HCT116 (cell line): Measurements from ENCODE around the gene LHFPL6. TPM values are rescaled to one million over a fixed set of nuclear protein-coding genes. Genes with fewer than 3 reads are reported as not detected.

Experiments
- ATAC-seq: fragments of 200-7000 bp; cut with Tn5 transposase; 2 replicates; pipeline ENCODE4 v1.9.1; 2020; ENCODE audit warnings: mild to moderate bottlenecking, moderate library complexity
- BruUV-seq: library from RNA; stranded (reverse); fragments of 400-500 nt; replicated peaks from 2 replicates; lab custom pipeline; 2021; lab: Mats Ljungman, UMichigan
- CTCF ChIA-PET: fragments of 300-600 bp; sonication (Branson Sonifier 250); formaldehyde crosslinking; loops from one replicate; lab custom pipeline; 2021; ENCODE audit warnings: antibody characterized with exemption; lab: Charles Lee
- POLR2A ChIA-PET: fragments of 300-600, 350-600 bp; sonication (Branson Sonifier 250); formaldehyde crosslinking; loops from one replicate; lab custom pipeline; 2021; ENCODE audit warnings: antibody characterized with exemption; lab: Charles Lee
- RAD21 ChIA-PET, 2 experiments: fragments of 300-600 bp; sonication (Branson Sonifier 250); formaldehyde crosslinking; loops; one replicate each; lab custom pipeline; 2023; ENCODE audit warnings: low total read pairs in 2 of 2; ENCODE audit not compliant: uncharacterized antibody in 2 of 2, unreplicated experiment in 2 of 2, low non-redundant PET in 1 of 2; lab: Charles Lee
- DNase-seq: peaks from one replicate; pipeline ENCODE4 v3.0.0-alpha.2; 2010; ENCODE audit warnings: low read depth, low spot score
- H2AFZ ChIP-seq: fragments of 200-600 bp; shearing (Covaris generic), sonication (generic); 2 replicates; pipeline ENCODE4 v1.6.1; 2017; ENCODE audit warnings: low read depth, mixed run types, mixed read lengths, antibody characterized with exemption, low read length; ENCODE audit not compliant: poor library complexity, severe bottlenecking
- H3K27ac ChIP-seq: 2 replicates; pipeline ENCODE4 v1.5.1; 2012; ENCODE audit warnings: low read depth, low read length
- H3K27me3 ChIP-seq: fragments of 200-600 bp; sonication (generic); 2 replicates; pipeline ENCODE4 v1.6.1; 2016; ENCODE audit warnings: mixed run types, low read length, mixed read lengths; ENCODE audit not compliant: insufficient read depth
- H3K36me3 ChIP-seq, 2 experiments: fragments of 200-500 bp in 1 of 2; fragments of 200-600 bp in 1 of 2; sonication (Bioruptor generic) in 1 of 2; sonication (generic) in 1 of 2; 2 replicates each; pipeline versions ENCODE4 v1.5.1 to v1.6.1; 2014 to 2016; ENCODE audit warnings: low read length in 2 of 2, inconsistent platforms in 1 of 2, mixed read lengths in 1 of 2, mixed run types in 1 of 2; ENCODE audit not compliant: insufficient read depth in 2 of 2, control insufficient read depth in 1 of 2
- H3K4me1 ChIP-seq, 2 experiments: fragments of 200-600 bp in 1 of 2; sonication (generic) in 1 of 2; 2 replicates each; pipeline versions ENCODE4 v1.5.1 to v1.6.1; 2012 to 2017; ENCODE audit warnings: low read length in 2 of 2, inconsistent platforms in 1 of 2, mild to moderate bottlenecking in 1 of 2, mixed read lengths in 1 of 2, mixed run types in 1 of 2, moderate library complexity in 1 of 2; ENCODE audit not compliant: insufficient read depth in 2 of 2, control insufficient read depth in 1 of 2
- H3K4me2 ChIP-seq: fragments of 200-600 bp; sonication (generic); 2 replicates; pipeline ENCODE4 v1.6.1; 2017; ENCODE audit warnings: mixed run types, low read length, mixed read lengths
- H3K4me3 ChIP-seq, 2 experiments: fragments of 200-600 bp in 1 of 2; sonication (generic) in 1 of 2; replicated peaks in 1 of 2; 2 replicates each; pipeline ENCODE4 v1.5.1; 2011 to 2016; ENCODE audit warnings: low read length in 2 of 2, control low read depth in 1 of 2, low read depth in 1 of 2, mild to moderate bottlenecking in 1 of 2, mixed read lengths in 1 of 2, mixed run types in 1 of 2
- H3K79me2 ChIP-seq: fragments of 200-600 bp; sonication (generic); 2 replicates; pipeline ENCODE4 v1.6.1; 2017; ENCODE audit warnings: mild to moderate bottlenecking, mixed run types, low read length, moderate library complexity, mixed read lengths; ENCODE audit not compliant: insufficient read depth
- H3K9ac ChIP-seq: fragments of 200-600 bp; sonication (generic); 2 replicates; pipeline ENCODE4 v1.6.1; 2016; ENCODE audit warnings: low read length, mixed read lengths
- H3K9me2 ChIP-seq: fragments of 200-600 bp; sonication (generic), shearing (Covaris generic); 2 replicates; pipeline ENCODE4 v1.6.1; 2017; ENCODE audit warnings: mixed run types, mild to moderate bottlenecking, moderate library complexity; ENCODE audit not compliant: insufficient read depth
- H3K9me3 ChIP-seq, 2 experiments: fragments of 200-500 bp in 1 of 2; fragments of 200-600 bp in 1 of 2; sonication (Bioruptor generic) in 1 of 2; sonication (generic) in 1 of 2; 2 replicates each; pipeline ENCODE4 v1.6.1; 2014 to 2017; ENCODE audit warnings: low read length in 2 of 2, mixed read lengths in 2 of 2, inconsistent platforms in 1 of 2, low read depth in 1 of 2, mild to moderate bottlenecking in 1 of 2, mixed run types in 1 of 2, moderate library complexity in 1 of 2; ENCODE audit not compliant: control insufficient read depth in 1 of 2, insufficient read depth in 1 of 2
- H4K20me1 ChIP-seq: fragments of 200-600 bp; sonication (generic), shearing (Covaris generic); 2 replicates; pipeline ENCODE4 v1.6.1; 2017; ENCODE audit warnings: mixed run types, mild to moderate bottlenecking, moderate library complexity; ENCODE audit not compliant: insufficient read depth
- ATF3 ChIP-seq: IDR thresholded peaks from 2 replicates; pipeline ENCODE4 v1.6.1; 2012
- CBX3 ChIP-seq: IDR thresholded peaks from 2 replicates; pipeline ENCODE4 v1.6.1; 2012; ENCODE audit warnings: low read depth
- CEBPB ChIP-seq: IDR thresholded peaks from 2 replicates; pipeline ENCODE4 v1.6.1; 2012; ENCODE audit warnings: low read depth
- CTCF ChIP-seq, 3 experiments: fragments of 200-600 bp in 1 of 3; sonication (generic) in 1 of 3; IDR thresholded peaks in 2 of 3; conservative IDR thresholded peaks in 1 of 3; 2 replicates each; pipeline ENCODE4 v1.5.1; 2012 to 2017; ENCODE audit warnings: low read depth in 2 of 3, low read length in 2 of 3, antibody characterized with exemption in 1 of 3, borderline replicate concordance in 1 of 3, control low read depth in 1 of 3, mild to moderate bottlenecking in 1 of 3, mixed read lengths in 1 of 3, mixed run types in 1 of 3, moderate library complexity in 1 of 3; ENCODE audit not compliant: insufficient read depth in 1 of 3
- EGR1 ChIP-seq: IDR thresholded peaks from 2 replicates; pipeline ENCODE4 v1.6.1; 2012; ENCODE audit warnings: low read depth
- ELF1 ChIP-seq: IDR thresholded peaks from 2 replicates; pipeline ENCODE4 v1.6.1; 2012; ENCODE audit warnings: low read depth, borderline replicate concordance
- EZH2phosphoT487 ChIP-seq: fragments of 200-600 bp; IDR thresholded peaks from 2 replicates; pipeline ENCODE4 v1.6.1; 2018; ENCODE audit warnings: antibody characterized with exemption, borderline replicate concordance
- MAX ChIP-seq: IDR thresholded peaks from 2 replicates; pipeline ENCODE4 v1.6.1; 2012
- POLR2A ChIP-seq: IDR thresholded peaks from 2 replicates; pipeline ENCODE4 v1.7.0; 2011; ENCODE audit warnings: borderline replicate concordance; ENCODE audit not compliant: insufficient read depth, insufficient read length; ENCODE audit errors: extremely low read depth
- RAD21 ChIP-seq: IDR thresholded peaks from 2 replicates; pipeline ENCODE4 v1.6.1; 2012; ENCODE audit warnings: low read depth, mild to moderate bottlenecking
- REST ChIP-seq: IDR thresholded peaks from 2 replicates; pipeline ENCODE4 v1.6.1; 2012; ENCODE audit warnings: low read depth
- SIN3A ChIP-seq: IDR thresholded peaks from 2 replicates; pipeline ENCODE4 v1.6.1; 2012; ENCODE audit warnings: low read depth
- SP1 ChIP-seq: IDR thresholded peaks from 2 replicates; pipeline ENCODE4 v1.6.1; 2012; ENCODE audit warnings: low read depth
- YY1 ChIP-seq: IDR thresholded peaks from 2 replicates; pipeline ENCODE4 v1.6.1; 2011; ENCODE audit warnings: low read length, low read depth, moderate library complexity, mild to moderate bottlenecking; ENCODE audit not compliant: insufficient replicate concordance; ENCODE audit errors: extremely low read depth
- ZBTB33 ChIP-seq: IDR thresholded peaks from 2 replicates; pipeline ENCODE4 v1.6.1; 2011; ENCODE audit warnings: mild to moderate bottlenecking, low read length, moderate library complexity; ENCODE audit not compliant: insufficient replicate concordance; ENCODE audit errors: extremely low read depth
- intact Hi-C: fragments of 100-400 bp; cut with micrococcal nuclease; formaldehyde crosslinking; loops from 2 replicates; pipeline ENCODE4 v1.10.0; 2022
- total RNA-seq: library from RNA; stranded (reverse); gene quantifications from one replicate; pipeline ENCODE4 v1.2.1, GENCODE V29; 2021; ENCODE audit not compliant: unreplicated experiment

The LHFPL6 gene
- total RNA-seq, 1 experiment from 2014 or later, result 0.22 TPM

- TF ChIP-seq CTCF (IDR thresholded peaks at IDR 0.05 in 2 of 3, conservative IDR thresholded peaks at IDR 0.05 in 1 of 3; ENCODE audit: borderline replicate concordance in 1 of 3, insufficient read depth in 1 of 3, low read depth in 2 of 3, low read length in 2 of 3) (no peak), CEBPB (no peak), YY1 (no peak)
These were observed 289.3 kb downstream of the LHFPL6 start (continued) for GRCh38 chr13:39313721-39314120.

- H3K9ac ChIP-seq, result no peak overlapping the region
- no peak overlapping the region for H3K4me3 ChIP-seq
- H3K9me2 ChIP-seq, result no peaks in the 10 kb centered on the region
- peaks cover 23% of the 10 kb centered on the region for H3K27me3 ChIP-seq
- no peak for DNase-seq
- intact Hi-C loops, result no loop called here
- no peak overlapping the region for H2AFZ ChIP-seq
- ChIA-PET RAD21 (no interaction called here), POLR2A (no interaction called here), CTCF (no interaction called here)
- ATAC-seq, result no peak
- no peaks in the 10 kb centered on the region for H3K9me3 ChIP-seq
- no peak overlapping the region for H3K4me2 ChIP-seq
- no peaks in the 10 kb centered on the region for H3K4me1 ChIP-seq
- no peaks in the 10 kb centered on the region for H4K20me1 ChIP-seq
- no peaks in the 10 kb centered on the region for H3K36me3 ChIP-seq
- no peaks in the 10 kb centered on the region for H3K79me2 ChIP-seq
- BruUV-seq, result no TSS peak
- no peak overlapping the region for H3K27ac ChIP-seq
- no peak for TF ChIP-seq CTCF (IDR thresholded peaks at IDR 0.05 in 2 of 3, conservative IDR thresholded peaks at IDR 0.05 in 1 of 3; ENCODE audit: borderline replicate concordance in 1 of 3, insufficient read depth in 1 of 3, low read depth in 2 of 3, low read length in 2 of 3)
- no peak for TF ChIP-seq ZBTB33
- no peak for TF ChIP-seq RAD21
- TF ChIP-seq POLR2A, result no peak
- no peak for TF ChIP-seq REST
- no peak for TF ChIP-seq MAX
- no peak for TF ChIP-seq ATF3
- TF ChIP-seq SIN3A, result no peak
- TF ChIP-seq EGR1, result no peak
- no peak for TF ChIP-seq EZH2phosphoT487
- TF ChIP-seq CBX3, result no peak
- no peak for TF ChIP-seq SP1
- no peak for TF ChIP-seq ELF1
These were observed 290.4 kb downstream of the LHFPL6 start for GRCh38 chr13:39312596-39312995.
